NCI-H1092 treated with DMSO at 0.1 percent for 48 hours (cell line): ENCODE data around the gene CETP.
A peak's percentile ranks its signal among the peaks of the same experiment; 100 is the strongest.
"Not testable (repeated sequence)": the region's sequence is repeated elsewhere in the genome, so short reads cannot be mapped to it uniquely, and the experiment has no call there.

Experiments
- DNase-seq: peaks from one replicate; lab custom pipeline; 2025; lab: John Stamatoyannopoulos, UW

The CETP gene

GRCh38 chr16:56956076-56956475, 5.7 kb upstream of the CETP start:
- DNase-seq = no peak

GRCh38 chr16:56956756-56957155, 5.0 kb upstream of the CETP start:
- no peak for DNase-seq

GRCh38 chr16:56960681-56961281, 969 bp upstream of the CETP start:
- no peak for DNase-seq

GRCh38 chr16:56961386-56961785, 364 bp upstream of the CETP start:
- no peak for DNase-seq

- DNase-seq = peak; percentile 37
These were observed 2.7 kb downstream of the CETP start for GRCh38 chr16:56964243-56965148.

- DNase-seq = no peak
These were observed 3.7 kb downstream of the CETP start for GRCh38 chr16:56965149-56966092.

GRCh38 chr16:56966093-56966475, 4.3 kb downstream of the CETP start:
- DNase-seq = no peak

GRCh38 chr16:56967733-56968132, 6.0 kb downstream of the CETP start:
- no peak for DNase-seq

- DNase-seq = no peak
These were observed 8.0 kb downstream of the CETP start for GRCh38 chr16:56969769-56970168.

- no peak for DNase-seq
These were observed 9.4 kb downstream of the CETP start for GRCh38 chr16:56970934-56971767.

- no peak for DNase-seq
These were observed 10.0 kb downstream of the CETP start for GRCh38 chr16:56971768-56972043.

GRCh38 chr16:56972403-56973293, 10.9 kb downstream of the CETP start:
- no peak for DNase-seq

- no peak for DNase-seq
These were observed 11.5 kb downstream of the CETP start for GRCh38 chr16:56973294-56973689.

- DNase-seq = not testable (repeated sequence)
These were observed 12.1 kb downstream of the CETP start for GRCh38 chr16:56973899-56974298.

- DNase-seq = no peak
These were observed 13.0 kb downstream of the CETP start for GRCh38 chr16:56974549-56975300.

- DNase-seq = no peak
These were observed 14.0 kb downstream of the CETP start for GRCh38 chr16:56975714-56976113.

GRCh38 chr16:56977216-56977615, 15.5 kb downstream of the CETP start:
- no peak for DNase-seq

- no peak for DNase-seq
These were observed 16.2 kb downstream of the CETP start for GRCh38 chr16:56977823-56978430.

GRCh38 chr16:56980201-56980535, 18.4 kb downstream of the CETP start:
- DNase-seq = no peak
